Brain pericyte (primary cell): ENCODE data around the gene C9orf57.
"Not testable (repeated sequence)": the region's sequence is repeated elsewhere in the genome, so short reads cannot be mapped to it uniquely, and the experiment has no call there.

Experiments
- DNase-seq: peaks from one replicate; pipeline ENCODE4 v3.0.0-alpha.2; 2012; ENCODE audit warnings: low read depth, low spot score

Gene C9orf57, protein sequence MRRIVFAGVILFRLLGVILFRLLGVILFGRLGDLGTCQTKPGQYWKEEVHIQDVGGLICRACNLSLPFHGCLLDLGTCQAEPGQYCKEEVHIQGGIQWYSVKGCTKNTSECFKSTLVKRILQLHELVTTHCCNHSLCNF

DNA sequence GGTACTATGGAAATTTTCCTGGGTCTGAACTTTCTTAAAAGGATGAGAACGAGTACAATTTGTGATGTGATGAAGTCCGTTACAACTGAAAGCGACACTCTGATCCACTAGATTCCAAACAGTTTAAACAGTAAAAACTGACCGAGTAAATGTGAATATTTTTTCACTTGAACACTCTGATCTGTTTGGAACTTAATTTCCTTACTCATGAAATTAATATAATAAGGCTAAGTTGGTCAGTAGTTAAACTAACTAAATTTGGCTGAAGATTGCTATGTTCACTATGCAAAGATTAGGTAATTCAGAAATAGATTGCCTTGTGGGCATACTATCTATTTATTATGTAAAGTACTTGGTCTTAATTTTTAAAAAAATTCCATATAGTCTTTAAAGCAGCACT is at the start of gene C9orf57:
TSS of gene C9orf57 (minus strand) at position 101 of the 400 bp plus-strand sequence. CDS start 1,282 bp downstream, outside the sequence.
- no peak for DNase-seq

DNA sequence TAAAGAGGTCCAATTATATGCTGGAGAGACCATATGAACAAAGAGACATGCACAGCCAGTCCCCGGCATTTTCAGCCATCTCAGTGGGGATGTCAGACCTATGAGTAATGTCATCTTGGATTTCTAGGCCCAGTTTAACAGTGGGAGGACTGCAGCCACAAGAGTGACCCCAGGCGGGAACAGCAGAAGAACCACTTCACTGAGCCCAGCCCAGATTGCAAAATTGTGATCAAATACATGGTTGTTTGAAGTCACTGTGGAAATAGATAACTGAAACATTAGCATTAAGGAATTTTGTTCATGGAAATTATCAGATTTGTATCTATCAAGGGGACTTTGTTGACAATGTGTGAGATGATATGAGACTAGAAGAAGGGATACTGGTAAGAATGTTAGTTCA is 42.1 kb upstream of the C9orf57 start:
- no peak for DNase-seq

DNA sequence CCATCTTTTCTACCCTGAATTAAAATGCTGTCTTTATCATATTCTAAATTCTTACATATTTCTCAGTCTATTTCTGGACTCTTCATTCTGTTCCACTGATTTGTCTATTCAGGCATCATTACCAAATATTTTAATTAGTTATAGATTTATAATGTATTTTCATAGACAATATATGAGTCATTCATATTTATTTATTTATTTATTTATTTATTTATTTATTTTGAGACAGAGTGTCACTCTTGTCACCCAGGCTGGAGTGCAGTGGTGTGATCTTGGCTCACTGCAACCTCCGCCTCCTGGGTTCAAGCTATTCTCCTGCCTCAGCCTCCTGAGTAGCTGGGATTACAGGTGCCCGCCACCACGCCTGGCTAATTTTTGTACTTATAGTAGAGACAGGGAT is 35.1 kb upstream of the C9orf57 start:
- DNase-seq: not testable (repeated sequence)

DNA sequence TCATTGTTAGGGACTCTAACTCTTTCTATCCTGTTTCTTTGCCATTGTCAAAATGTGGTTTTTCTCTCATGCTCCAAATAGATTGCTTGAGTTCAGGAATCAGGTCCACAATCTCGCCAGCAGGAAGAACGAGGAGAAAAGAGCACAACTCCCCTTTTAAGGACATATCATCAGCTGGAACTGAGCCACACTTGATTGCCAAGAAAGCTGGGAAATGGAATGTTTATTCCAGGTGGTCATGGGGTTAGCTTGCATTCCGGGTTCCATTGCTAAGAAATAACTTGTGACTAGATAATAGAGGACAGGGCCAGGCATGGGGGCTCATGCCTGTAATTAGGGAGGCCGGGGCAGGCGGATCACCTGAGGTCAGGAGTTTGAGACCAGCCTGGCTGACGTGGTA is 32.4 kb upstream of the C9orf57 start:
- DNase-seq: no peak

DNA sequence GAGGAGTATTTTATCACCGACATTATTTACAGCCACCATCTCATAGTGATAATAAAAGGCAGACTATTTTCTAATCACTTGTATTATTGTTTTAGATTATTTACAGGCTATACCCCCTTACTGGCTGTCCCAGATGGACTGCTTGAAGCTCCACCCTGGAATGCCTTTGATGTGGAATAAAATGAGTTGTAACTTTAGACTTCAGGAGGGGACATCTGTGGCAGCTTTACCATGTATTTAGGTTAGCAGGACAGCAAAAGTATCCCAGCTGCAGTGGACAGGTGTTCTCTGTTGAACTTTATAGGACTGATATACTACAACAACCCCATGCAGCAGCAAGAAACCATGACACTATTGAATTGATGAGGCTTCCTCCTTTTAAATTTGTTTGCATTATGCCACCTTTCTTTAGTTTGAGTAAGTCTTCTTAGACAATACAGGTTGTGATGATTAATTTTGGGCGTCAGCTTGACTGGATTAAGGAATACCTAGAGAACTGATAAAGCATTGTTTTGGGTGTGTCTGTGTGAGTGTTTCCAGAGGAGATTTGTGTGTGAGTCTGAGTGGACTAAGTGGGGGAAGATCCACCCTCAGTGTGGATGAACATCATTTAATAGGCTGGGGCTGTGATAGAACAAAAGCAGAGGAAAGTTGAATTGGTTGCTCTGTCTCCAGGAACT is 29.2 kb upstream of the C9orf57 start:
- no peak for DNase-seq

DNA sequence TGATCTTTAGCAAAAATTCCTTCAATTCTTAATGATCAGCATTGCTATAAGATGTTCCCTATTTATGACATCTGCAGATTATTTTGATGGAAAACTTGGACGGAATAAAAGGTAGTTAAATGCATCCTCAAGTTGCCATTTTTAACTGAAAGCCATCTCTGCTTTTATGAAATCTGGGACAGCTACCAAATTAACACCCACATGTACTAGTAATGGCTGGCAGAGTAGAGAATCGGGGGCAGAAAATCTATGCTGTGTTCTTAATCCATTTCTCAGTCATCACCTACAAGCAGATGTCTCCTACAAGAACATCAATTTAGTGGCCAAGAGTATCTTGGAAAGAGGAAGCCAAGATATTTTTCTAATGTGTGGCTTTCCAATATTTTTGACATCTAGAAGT is 22.1 kb upstream of the C9orf57 start:
- no peak for DNase-seq

DNA sequence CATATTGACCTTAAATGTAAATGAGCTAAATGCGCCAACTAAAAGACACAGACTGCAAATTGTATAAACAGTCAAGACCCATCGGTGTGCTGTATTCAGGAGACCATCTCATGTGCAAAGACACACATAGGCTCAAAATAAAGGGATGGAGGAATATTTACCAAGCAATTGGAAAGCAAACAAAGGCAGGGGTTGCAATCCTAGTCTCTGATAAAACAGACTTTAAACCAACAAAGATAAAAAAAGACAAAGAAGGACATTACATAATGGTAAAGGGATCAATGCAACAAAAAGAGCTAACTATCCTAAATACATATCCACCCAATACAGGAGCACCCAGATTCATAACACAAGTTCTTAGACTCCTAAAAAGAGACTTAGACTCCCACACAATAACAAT is 14.3 kb upstream of the C9orf57 start:
- DNase-seq: not testable (repeated sequence)

DNA sequence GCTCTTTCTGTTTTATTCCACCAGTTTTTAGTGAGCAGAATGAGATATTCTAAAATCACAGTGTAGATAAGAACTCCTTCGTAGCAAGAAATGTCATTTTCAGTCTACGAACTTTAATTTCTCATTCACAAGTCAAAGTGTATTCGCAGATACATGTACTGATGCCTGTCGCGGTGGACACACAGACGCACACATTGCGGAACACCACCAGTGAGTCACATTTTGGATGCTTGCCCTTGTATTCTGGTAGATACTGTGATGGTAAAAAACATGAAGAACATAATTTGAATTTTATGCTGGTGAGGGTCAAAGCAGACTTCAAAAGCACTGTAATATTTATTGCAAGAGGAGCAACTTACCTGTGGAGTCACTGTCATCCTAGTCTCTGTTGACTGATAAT is 4.7 kb upstream of the C9orf57 start:
- DNase-seq: no peak

DNA sequence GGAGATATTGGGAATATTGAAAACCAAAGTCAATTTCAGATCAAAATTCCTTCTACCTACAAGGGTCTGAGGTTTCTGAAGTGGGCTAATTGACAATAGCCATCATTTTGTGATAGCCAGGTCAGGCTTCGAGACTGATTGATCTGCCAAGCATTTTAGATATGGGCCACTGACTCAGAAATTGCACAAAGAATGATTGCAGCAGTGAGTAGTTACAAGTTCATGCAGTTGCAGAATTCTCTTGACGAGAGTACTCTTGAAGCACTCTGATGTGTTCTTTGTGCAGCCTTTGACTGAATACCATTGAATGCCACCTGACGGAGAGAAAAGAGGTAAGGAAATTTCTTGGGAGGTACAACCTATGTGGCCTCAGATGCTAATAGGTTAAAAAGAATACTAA is 8.3 kb downstream of the C9orf57 start:
- DNase-seq: no peak

DNA sequence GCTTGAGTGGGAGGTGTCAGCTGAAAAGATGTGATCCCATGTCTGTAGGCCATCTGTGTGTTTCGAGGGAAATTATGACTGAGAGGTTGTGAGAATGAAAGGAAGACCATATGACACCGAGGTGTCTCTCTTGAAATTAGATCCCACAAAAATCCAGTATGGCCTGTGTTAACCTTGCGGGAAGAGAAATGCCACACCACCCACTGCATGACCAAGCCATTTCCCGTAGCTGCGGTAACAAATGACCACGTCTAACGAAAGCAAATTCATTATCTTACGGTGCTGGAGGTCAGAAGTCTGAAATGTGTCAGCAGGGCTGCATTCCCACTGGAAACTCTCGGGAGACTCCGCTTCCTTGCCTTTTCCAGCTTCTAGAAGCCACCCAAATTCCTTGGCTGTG is 11.6 kb downstream of the C9orf57 start:
- no peak for DNase-seq

DNA sequence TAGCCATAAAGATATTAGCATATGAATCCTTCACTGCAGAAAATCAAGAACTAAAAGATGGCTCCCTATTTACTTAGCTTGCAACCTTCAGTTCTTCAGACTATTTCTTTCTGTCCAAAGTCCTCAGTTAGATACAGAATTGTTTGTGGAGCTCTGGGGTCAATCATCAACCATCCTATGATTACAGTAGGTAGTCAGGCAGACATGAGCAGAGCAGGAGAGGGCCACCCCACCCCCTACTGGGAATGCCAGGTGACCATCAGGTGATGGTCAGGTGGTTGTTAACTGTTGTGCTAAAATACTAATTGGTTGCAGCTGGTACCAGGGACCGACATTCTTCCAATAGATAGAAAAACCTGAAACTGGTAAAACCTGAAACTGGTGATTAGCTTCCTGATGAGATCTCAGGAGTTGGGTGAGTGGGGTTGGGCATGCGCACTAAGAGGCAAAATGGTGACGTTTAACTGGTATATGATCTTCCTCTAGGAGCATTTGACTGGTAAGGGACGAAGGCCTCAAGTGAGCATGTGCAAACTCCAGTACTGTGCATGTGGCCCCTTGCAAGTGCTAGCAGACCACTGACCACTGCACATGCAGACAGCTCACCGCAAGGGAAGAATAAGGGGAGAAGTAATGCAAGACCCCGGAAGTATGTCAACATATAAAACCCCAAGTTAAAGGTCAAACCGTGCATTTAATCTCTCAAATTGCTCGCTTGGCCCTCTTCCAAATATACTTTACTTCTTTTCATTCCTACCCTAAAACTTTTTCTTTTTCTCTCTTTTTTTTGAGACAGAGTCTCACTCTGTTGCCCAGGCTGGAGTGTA is 13.6 kb downstream of the C9orf57 start:
- DNase-seq: no peak

DNA sequence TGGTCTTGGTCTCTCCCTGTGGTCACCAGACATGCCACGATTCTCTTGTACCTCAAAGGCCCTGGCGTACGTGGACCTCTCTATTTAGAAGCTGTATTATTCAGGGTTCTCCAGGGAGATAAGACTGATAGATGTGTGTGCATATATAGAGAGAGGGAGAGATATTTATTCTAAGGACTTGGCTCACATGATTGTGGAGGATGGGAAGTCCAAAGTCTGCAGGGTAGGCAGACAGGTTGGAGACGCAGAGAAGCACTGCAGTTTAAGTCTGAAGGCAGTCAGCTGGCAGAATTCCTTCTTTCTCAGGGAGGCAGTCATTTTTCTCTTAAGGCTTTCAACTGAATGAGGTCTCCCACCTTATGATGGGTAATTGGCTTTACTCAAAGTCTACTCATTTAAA is 16.3 kb downstream of the C9orf57 start:
- no peak for DNase-seq

DNA sequence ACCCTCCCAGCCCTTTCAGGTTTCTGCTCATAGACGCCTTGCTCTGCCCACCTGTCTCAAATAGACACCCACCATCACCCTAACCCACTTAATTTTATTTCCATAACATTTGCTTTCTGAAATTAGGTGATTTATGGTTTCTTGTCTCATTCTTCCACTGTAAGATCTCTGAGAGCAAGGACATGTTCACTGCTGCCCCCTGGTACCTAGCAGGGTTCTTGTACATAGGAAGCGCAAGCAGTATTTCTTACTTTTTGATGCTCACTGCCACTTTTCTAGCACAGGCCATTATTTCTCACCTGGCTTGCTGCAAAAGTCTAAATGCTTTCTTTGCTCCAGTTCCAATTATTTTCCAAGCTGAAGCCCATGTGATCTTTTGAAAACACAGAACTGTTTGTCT is 16.8 kb downstream of the C9orf57 start:
- DNase-seq: no peak

DNA sequence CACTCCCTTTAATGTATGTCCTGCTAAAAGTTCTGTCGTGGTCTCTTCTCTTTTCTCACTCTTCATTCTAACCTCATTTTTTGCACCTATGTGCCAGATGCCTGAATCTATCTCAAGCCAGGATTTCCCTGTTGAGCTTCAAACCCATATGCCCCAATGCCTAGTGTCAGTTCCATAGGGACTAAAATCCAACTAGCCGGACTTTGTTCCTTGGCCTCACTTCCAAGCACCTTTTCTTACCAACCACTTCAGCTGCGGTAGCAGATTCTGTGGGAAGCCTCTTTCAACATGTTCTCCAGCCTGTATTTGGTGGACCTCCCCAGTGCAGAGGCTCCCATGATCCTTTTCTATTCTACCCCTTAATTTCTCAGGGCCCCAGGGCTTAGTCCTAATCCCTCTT is 17.5 kb downstream of the C9orf57 start:
- no peak for DNase-seq

DNA sequence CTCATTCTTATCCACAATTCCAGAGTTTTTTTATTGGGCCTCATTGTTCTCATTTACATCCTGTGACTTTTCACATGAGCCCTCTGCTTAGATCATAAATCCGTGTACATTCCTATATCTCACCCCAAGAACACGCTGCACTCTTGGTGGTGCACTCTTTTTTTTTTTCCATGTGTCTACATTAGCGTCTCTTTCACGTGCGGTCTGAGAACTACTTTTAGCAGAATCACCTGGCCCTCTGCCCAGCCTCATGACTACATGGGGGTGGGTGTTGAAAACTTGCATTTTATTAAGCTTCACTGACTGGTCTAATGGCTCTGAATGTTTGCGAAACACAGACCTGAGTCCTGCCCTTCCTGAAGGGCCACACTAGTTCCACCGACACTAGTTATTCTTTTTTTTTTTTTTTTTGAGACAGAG is 18.6 kb downstream of the C9orf57 start:
- DNase-seq: no peak

DNA sequence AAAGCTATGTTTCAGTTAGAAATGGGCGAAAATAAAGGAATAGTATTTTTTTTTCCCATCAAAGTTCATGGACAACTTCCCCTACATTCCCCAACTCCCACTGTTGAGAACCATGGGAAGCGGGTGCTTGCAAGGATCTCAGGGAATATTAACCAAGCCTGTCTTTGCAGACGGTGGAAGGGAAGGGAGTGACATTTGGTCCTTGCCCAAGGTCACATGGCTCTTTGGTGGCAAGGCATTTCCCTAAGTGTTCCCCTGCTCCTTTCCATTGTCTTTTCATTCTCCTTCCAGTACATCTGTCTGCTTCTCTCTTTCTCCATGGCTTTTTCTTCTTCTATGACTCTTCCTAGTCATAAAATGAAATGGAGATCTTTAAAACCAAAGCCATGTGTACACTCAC is 19.0 kb downstream of the C9orf57 start:
- no peak for DNase-seq

DNA sequence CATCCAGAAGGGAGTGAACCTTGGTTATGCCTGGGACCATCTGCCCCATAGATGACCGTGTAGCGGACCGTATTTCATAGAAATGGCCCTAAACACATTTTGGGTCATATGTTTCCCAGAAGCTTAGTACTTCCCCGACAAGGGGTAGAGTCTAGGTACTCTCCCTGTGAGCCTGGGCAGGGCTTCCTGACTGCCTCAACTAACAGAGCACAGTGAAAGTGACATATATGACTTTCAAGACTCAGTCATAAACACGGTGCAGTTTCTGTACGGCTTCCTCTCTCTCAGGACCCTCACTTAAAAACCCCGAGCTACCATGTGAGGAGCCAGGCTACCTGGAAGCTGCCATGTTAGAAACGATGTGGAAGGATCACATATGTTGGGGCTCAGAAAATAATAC is 20.9 kb downstream of the C9orf57 start:
- DNase-seq: no peak

DNA sequence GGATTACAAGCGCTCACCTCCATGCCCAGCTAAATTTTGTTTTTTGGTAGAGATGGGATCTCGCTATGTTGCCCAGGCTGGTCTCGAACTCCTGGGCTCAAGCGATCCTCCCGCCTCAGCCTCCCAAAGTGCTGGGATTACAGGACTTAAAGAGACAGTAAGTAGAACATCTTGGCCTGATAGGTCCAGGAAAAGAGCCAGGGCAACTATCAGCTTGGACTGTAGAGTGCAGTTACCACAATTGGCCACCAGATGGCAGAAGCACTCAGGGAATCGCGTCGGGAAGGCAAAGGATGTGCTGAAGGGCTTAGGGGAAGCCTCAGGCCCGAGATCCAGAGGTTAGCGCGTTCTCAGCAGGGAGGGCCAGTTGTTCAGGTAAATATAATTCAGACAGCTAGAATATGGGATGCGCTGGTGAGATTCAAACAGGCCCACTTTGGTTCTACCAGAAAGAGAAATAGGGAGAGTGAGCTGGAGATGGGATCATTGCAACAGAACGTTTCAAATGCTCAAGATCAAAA is 21.5 kb downstream of the C9orf57 start:
- peak; percentile 55 for DNase-seq

DNA sequence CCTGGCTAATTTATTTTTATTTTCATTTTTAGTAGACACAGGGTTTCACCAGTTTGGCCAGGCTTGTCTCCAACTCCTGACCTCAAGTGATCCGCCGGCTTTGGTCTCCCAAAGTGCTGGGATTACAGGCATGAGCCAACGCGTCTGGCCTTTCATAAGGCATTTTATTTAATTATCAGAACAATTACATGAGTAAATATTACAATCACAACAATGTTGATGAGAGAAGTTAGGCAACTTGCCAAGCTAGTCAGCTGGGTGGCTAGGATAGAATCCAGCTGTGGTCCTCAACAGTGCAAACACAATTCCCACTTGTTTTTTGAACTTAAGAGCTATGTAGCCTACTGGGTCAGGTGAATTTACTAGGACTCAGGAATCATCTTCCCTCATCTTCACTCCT is 22.0 kb downstream of the C9orf57 start:
- DNase-seq: no peak

DNA sequence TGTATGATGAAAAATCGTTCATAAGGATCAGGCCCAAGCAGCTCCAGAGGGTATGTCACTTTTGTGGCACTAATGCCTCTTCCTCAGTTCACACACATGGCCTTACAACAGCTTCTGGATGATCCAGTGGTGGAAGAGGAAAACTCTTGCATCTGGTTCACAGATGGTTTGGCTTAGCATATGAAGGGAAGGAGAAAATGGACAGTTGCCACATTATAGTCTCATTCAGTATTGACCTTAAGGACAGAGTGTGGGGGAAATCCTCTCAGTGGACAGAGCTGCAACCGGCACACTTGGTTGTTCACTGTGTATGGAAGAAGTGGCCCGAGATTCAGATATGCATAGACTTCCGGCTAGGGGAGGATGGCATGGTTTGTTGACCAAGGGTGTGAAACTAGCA is 22.8 kb downstream of the C9orf57 start:
- no peak for DNase-seq

DNA sequence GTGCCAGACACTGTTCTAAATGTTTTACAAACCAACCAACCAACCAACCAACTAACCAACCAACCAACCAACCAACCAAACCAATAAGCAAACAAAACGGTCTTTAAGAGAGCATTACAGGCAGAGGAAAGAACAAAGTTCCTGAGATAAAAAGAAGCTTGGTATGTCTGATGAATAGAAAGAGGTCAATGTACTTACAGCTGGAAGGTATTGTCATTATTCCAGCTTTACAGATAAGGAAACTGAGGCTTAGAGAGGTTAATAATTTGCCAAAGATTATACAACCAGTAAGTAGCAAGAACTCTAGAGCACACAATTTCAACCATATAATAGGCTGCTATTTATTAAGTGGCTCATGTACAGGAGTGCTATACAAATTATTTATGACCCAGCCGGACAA is 29.6 kb downstream of the C9orf57 start:
- no peak for DNase-seq

DNA sequence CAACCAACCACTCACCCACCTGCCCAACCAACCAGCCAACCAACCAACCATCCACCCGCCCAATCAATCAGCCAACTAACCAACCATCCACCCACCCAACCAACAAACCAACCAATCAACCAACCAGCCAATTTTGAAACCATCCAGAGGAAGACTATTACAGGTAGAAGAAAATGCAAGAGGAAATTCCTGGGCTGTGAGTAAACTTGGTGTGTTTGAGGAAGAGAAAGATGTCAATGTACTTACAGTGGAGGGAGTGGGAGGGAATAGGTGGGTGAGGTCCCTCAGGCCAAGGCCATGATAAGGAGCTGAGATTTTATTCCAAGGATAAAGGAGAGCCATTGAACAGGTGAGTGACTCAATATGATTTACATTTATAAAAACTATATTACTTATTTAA is 30.4 kb downstream of the C9orf57 start:
- DNase-seq: no peak

DNA sequence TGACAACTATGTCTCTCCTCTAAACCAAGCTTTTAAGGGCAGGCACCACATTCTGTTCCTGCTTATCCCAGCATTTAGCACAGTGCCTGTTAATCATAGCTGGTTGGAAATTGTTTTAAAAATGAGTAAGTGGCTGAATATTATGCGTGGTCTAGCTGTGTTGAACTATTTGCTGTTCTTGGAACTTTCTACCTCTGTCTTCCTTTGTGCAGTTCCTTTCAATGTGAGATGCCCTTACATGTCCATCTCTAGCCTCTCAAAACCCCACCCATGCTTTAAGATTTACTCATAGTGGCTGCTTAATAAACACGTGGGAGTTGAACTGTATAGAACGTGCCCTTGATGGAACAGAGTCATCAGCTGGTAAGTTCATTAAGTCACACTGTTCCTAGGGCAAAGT is 34.5 kb downstream of the C9orf57 start:
- no peak for DNase-seq
